ENCODE measurements around the gene ZNF219.

The ZNF219 gene

DNA sequence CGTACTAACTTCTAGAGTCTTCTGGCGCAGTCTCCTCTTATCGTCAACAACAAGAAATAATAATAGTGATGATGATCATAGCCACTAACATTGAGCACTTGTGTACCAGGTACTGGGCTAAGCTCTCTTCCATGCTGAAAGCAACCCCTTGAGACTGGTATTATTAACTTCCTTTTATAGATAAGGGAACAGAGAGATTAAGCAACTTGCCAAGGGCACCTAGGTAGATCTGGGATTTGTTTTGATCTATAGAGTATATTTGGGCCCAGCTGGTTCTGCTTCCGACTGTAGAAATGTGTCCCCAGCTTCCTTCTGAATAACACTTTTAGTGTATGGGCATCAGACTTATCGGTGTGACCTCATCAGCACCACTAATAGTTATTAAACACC is 1.1 kb upstream of the ZNF219 start:
- Histone ChIP-seq H3K4me3 (ENCODE audit: low read length) (peak overlapping the region; percentile 80), H3K9ac (ENCODE audit: low read length) (no peak overlapping the region), H3K27ac (ENCODE audit: low read depth, low read length) (peak overlapping the region; percentile 92), H3K4me1 (ENCODE audit: control insufficient read depth, insufficient read depth, low read length) (peaks cover 22% of the 10 kb centered on the region), H3K27me3 (ENCODE audit: control insufficient read depth, insufficient read depth, low read length) (no peaks in the 10 kb centered on the region), H3K36me3 (ENCODE audit: control insufficient read depth, insufficient read depth, low read length) (no peaks in the 10 kb centered on the region)

DNA sequence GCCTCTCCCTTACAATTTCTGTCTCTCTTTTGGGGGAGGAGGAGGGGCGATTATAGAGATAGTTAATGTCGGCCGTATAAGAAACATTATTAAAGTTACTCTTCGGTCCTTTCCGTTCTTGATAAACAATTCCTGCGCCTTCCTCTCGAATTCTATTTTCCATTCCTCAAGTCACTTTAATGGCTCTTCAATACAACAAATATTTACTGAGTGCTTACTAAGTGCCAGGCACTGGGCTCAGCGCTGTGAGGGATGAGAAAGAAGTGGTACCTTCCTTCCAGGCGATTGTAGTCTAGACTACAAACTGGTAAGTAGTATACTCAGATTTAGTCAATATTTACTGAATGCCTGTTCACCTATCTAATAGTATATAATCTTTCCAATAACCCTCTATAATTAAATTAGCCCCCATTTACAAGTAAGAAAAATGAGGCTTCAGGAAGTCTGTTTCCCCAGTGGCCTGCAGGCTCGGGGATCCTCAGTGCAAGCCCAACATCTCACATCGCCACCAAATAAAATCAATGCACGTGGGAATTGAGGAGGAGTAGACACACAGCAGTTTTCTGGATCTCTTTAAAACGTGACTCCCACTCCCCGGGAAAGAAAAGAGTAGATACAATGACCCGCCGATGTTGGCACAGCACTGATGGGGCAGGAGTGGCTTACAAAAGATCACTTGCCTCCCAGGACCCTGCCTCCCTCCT is 589 bp upstream of the ZNF219 start:
- Histone ChIP-seq H3K36me3 (ENCODE audit: control insufficient read depth, insufficient read depth, low read length) (no peaks in the 10 kb centered on the region), H3K4me3 (ENCODE audit: low read length) (peak overlapping the region; percentile 80), H3K9ac (ENCODE audit: low read length) (peak overlapping the region; percentile 78), H3K27ac (ENCODE audit: low read depth, low read length) (peak overlapping the region; percentile 92), H3K4me1 (ENCODE audit: control insufficient read depth, insufficient read depth, low read length) (peaks cover 19% of the 10 kb centered on the region), H3K27me3 (ENCODE audit: control insufficient read depth, insufficient read depth, low read length) (no peaks in the 10 kb centered on the region)

DNA sequence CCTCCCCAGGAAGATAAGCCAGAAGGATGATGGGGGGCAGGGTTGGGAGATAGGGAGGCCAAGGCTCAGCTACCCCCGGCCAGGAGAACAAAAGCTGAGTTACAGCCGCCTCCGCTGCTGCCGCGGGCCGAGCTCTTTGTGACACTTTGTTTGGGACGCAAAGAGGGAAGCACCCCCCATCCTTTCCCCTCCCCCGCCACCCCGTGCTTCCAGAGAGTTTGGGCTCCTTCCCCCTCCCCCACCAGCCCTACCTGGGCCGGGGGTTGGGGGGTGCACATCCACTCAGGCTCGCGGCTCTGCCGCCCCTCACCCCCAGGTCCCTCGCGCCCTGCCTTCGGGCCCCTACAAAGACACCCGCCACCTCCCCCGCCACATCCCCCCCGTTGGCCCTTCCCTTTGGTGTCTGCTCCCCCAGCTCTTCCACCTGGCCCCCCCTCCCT is 799 bp downstream of the ZNF219 start:
- Histone ChIP-seq H3K36me3 (ENCODE audit: control insufficient read depth, insufficient read depth, low read length) (no peaks in the 10 kb centered on the region), H3K27me3 (ENCODE audit: control insufficient read depth, insufficient read depth, low read length) (no peaks in the 10 kb centered on the region), H3K4me3 (ENCODE audit: low read length) (peak overlapping the region; percentile 53), H3K9ac (ENCODE audit: low read length) (peak overlapping the region; percentile 43), H3K27ac (ENCODE audit: low read depth, low read length) (peak overlapping the region; percentile 81), H3K4me1 (ENCODE audit: control insufficient read depth, insufficient read depth, low read length) (peaks cover 13% of the 10 kb centered on the region)

DNA sequence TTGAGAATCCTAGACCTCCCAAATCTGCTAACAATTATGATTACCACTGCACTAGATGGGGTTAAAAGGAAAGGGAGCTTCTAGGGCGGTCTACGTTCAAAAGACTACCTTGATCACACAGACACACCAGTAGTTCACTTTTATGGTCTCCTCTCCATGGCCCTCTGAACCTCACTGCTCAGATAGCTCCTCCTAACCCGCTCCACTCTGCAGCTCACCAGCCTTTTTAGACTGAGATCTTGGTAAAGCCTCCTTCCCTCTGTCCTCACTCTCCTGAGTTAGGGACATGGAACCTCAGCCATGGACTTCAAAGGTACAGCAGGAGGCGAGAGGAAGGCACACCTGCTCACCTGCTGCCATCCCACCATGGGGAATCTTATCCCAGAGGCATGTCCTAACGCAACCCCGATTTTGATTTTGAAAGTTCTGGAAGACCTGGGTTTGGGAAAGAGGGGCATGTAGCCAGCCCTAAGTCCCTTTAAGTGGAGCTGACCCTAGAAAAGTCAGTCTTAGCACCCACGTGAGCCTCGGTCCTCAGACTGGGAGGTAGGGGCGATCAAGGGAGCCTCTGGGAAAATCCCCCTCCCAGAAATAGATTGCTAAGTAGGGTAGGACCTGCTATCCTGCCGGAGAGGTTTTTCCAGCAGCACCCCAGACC is 1.3 kb downstream of the ZNF219 start:
- peak overlapping the region; percentile 53 for H3K4me3 ChIP-seq (ENCODE audit: low read length)

DNA sequence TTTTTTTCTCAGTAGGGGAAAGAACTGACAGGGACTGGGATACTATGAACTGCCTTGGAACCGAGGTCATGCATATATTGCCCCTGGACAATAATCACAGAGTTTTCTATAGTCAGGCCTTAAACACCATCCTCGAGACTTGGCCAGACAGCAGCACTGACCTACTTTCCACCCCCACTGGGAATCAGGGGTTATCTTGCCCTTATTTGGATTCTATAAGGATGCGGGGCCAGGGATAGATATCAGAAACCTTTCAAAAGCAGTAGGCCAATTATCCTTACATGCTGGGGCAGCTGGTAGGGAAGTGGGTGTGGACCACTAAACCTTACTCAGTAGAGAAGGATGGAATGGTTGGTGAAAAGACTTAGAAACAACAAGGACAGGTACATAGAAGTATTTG is 2.0 kb downstream of the ZNF219 start:
- peaks cover 14% of the 10 kb centered on the region for H3K4me1 ChIP-seq (ENCODE audit: control insufficient read depth, insufficient read depth, low read length)
- H3K36me3 ChIP-seq (ENCODE audit: control insufficient read depth, insufficient read depth, low read length): no peaks in the 10 kb centered on the region
- peak overlapping the region; percentile 81 for H3K27ac ChIP-seq (ENCODE audit: low read depth, low read length)
- no peak overlapping the region for H3K9ac ChIP-seq (ENCODE audit: low read length)
- H3K4me3 ChIP-seq (ENCODE audit: low read length): no peak overlapping the region
- no peaks in the 10 kb centered on the region for H3K27me3 ChIP-seq (ENCODE audit: control insufficient read depth, insufficient read depth, low read length)

More for the DNA sequence above, 1.3 kb downstream of the ZNF219 start:
- no peaks in the 10 kb centered on the region for H3K36me3 ChIP-seq (ENCODE audit: control insufficient read depth, insufficient read depth, low read length)
- H3K27me3 ChIP-seq (ENCODE audit: control insufficient read depth, insufficient read depth, low read length): no peaks in the 10 kb centered on the region
- peak overlapping the region; percentile 43 for H3K9ac ChIP-seq (ENCODE audit: low read length)
- peaks cover 14% of the 10 kb centered on the region for H3K4me1 ChIP-seq (ENCODE audit: control insufficient read depth, insufficient read depth, low read length)
- peak overlapping the region; percentile 81 for H3K27ac ChIP-seq (ENCODE audit: low read depth, low read length)

DNA sequence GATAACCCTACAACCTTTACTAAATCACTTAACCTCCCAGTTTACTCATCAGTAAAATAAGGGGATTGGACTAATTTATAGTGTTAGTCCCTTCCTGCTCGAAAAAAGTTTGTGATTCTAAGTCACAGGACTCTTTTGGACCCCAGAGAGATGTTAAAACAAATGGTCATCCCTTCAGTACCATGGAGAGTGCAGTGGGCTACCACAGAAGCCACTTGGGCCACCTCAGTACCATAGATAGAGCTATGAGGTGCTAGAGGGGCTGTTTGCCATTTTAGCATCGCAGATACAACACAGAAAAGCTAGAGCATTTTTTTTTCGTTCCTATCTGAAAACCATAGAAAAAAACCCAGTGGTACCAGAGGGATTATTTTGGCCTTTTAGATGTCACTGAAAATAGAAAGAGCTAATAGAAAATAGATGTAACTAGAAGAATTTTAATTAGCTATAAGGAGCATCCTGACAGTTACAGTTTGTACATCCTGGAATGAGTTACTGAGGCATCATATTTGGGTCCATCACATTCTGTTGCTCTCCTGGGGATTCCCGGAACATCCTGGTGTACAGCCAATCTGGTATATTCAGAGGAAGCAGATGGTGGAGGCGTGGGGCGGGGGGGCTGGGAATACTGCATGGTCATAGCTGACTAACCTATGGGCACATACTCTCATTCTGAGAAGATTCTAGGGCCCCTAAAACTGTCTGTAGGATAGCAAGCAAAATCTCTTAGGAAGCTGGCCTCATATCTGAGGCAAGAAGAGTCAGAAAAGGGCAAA is 2.8 kb downstream of the ZNF219 start:
- Histone ChIP-seq H3K36me3 (ENCODE audit: control insufficient read depth, insufficient read depth, low read length) (no peaks in the 10 kb centered on the region), H3K27me3 (ENCODE audit: control insufficient read depth, insufficient read depth, low read length) (no peaks in the 10 kb centered on the region), H3K4me3 (ENCODE audit: low read length) (no peak overlapping the region), H3K9ac (ENCODE audit: low read length) (no peak overlapping the region), H3K4me1 (ENCODE audit: control insufficient read depth, insufficient read depth, low read length) (peaks cover 14% of the 10 kb centered on the region), H3K27ac (ENCODE audit: low read depth, low read length) (peak overlapping the region; percentile 81)

DNA sequence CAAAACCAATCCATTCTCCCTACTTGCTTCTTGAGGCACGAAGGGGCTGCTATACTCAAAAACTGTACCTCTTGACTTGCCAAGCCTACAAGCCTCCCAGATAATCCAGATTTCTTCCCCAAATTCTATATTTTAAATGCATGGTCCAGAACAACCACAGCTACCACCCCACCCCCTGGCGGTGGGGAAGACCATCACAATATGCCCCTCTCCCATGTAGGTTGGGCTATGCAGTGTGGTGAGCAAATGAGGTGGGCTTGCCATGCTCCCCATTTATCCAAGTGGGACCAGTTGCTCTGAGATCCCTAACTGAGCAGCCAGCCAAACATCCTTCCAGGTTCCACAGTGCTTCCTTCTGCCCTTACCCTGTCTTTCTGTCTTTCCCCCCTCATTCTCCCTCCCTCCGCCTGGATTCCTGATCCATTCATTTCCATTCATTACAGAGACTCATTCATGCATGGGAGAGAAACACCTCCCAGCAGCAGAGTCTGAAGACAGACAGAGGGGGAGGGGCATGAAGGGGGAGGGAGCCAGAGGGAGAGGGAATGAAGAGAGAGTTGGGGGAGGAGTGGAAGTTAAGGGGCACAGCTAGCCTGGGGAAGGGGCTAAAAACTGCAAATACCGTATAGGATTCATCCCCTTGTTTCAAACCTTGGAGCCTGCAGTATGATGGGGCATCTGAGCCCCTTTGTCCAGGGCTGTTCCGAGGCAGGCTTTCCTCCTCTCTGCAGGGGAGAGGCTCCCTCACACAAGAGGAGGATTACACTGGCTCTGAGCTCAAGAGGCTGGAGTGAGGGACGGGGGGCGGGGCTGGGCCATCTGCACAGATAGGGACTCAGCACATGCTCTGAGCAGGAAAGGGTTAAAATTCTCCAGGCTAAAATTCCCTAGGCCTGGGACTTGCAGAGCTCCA is 4.4 kb downstream of the ZNF219 start:
- H3K4me3 ChIP-seq (ENCODE audit: low read length): no peak overlapping the region
- peaks cover under 1% of the 10 kb centered on the region for H3K36me3 ChIP-seq (ENCODE audit: control insufficient read depth, insufficient read depth, low read length)
- H3K9ac ChIP-seq (ENCODE audit: low read length): no peak overlapping the region
- H3K27ac ChIP-seq (ENCODE audit: low read depth, low read length): no peak overlapping the region
- no peaks in the 10 kb centered on the region for H3K27me3 ChIP-seq (ENCODE audit: control insufficient read depth, insufficient read depth, low read length)
- peaks cover 5% of the 10 kb centered on the region for H3K4me1 ChIP-seq (ENCODE audit: control insufficient read depth, insufficient read depth, low read length)

DNA sequence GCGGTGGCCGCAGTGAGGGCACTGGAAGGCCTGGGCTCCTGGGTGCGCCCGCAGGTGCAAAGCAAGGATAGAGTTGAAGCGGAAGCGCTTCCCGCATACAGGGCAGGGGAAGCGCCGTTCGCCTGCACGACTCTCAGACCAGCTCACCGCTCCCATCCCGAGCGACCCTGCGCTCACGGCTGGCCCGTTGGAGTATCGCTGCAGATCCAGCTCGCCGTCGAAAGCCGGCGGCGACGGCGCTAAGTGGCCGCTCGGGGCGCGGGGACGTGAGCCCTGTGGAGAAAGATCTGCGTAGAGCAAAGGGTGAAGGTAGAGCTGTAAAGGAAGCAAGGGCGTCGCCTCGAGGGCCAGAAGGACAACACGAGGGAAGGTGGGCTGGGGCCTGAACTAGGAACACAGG is 5.4 kb downstream of the ZNF219 start:
- no peak overlapping the region for H3K9ac ChIP-seq (ENCODE audit: low read length)
- H3K27me3 ChIP-seq (ENCODE audit: control insufficient read depth, insufficient read depth, low read length): no peaks in the 10 kb centered on the region
- no peak overlapping the region for H3K27ac ChIP-seq (ENCODE audit: low read depth, low read length)
- H3K36me3 ChIP-seq (ENCODE audit: control insufficient read depth, insufficient read depth, low read length): peaks cover 5% of the 10 kb centered on the region
- H3K4me1 ChIP-seq (ENCODE audit: control insufficient read depth, insufficient read depth, low read length): peaks cover 5% of the 10 kb centered on the region
- H3K4me3 ChIP-seq (ENCODE audit: low read length): no peak overlapping the region

DNA sequence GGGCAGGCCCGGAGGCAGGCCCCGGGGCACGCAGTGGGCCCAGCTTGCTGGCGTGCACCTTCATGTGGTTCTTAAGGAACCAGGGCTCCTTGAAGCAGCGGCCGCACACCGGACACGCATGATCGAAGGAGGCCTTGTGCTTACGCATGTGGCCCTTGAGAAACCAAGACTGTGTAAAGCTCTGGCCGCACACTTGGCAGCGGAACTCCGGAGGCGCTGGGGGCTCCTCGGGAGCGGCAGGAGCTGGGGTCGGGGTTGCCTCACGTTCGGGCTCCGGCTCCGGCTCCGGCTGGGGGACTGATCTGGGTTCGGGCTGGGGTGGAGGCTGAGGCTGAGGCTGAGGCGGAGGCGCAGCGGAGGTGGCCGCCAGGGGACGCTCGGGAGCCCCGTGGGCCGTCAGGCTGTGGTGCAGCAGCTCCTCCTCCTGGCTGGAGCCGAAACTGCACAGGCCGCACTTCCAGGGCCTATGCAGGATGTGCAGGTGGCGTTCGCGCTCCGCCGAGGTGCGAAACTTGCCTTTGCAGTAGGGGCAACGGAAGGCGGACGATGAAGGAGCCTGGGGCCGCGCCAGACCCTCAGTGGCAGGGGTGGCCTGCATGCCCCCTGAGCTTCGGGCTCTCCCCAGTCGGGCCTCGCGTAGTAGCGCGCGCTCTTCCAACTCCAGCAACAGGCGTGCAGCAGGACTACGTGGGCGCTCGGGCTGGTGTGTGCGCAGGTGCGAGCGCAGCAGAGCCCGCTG is 6.0 kb downstream of the ZNF219 start:
- Histone ChIP-seq H3K9ac (ENCODE audit: low read length) (no peak overlapping the region), H3K27me3 (ENCODE audit: control insufficient read depth, insufficient read depth, low read length) (no peaks in the 10 kb centered on the region), H3K4me1 (ENCODE audit: control insufficient read depth, insufficient read depth, low read length) (peaks cover 5% of the 10 kb centered on the region), H3K27ac (ENCODE audit: low read depth, low read length) (no peak overlapping the region), H3K4me3 (ENCODE audit: low read length) (no peak overlapping the region), H3K36me3 (ENCODE audit: control insufficient read depth, insufficient read depth, low read length) (peaks cover 5% of the 10 kb centered on the region)

DNA sequence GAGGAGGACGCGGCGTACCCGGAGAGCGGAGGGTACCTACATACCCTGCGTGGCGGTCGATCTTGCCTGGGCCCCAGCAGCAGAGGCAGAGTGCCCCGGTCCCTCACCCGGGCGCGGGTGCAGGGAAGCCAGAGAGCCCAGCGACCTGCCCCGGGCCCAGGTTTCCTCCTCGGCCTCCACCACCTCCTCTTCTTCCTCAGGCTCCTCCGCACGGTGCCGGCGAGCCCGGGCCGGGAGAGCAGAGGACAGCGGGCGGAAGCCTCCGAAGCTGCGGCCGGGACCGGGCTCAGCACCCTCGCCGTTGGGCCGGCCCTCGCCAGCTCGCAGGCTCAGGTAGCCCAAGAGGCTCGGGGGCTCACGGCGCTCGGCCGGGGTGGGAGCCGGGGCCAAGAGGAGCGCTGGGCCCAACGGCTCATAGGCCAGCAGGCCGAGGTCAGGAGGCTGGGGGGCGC is 6.6 kb downstream of the ZNF219 start:
- Histone ChIP-seq H3K27ac (ENCODE audit: low read depth, low read length) (no peak overlapping the region), H3K27me3 (ENCODE audit: control insufficient read depth, insufficient read depth, low read length) (no peaks in the 10 kb centered on the region), H3K9ac (ENCODE audit: low read length) (no peak overlapping the region)

DNA sequence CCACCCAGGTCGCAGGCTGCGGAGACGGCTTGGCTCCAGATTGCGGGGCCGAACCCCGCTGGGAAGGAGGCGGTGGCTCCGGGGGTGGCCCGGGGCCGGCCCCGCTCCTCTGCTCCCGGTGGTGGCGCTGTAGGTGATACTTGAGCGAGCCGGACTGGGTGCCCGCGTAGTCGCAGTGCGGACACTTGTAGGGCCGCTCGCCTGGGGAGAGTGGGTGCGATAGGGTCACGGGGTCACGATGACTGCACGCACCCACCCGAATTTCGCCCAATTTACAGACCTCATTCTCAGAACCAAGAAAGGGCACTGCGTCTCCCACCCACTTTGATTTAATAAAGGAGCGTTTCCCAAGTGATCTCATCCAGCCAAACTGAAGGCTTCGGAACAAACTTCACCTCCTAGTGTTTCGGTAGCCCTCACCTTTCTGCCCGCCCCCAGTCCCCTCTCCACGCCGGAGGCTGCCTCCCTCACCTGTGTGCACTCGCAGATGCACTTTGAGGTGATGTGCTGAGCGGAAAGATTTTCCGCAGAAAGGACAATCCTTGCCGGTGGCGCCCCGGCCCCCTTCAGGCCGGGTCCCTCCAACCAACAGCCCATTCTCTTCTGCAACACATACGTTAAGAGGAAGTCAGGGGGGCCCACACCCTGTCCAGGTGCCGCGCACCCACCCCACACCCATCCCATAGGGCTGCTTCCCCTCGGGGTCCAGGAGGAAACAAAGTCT is 7.4 kb downstream of the ZNF219 start:
- Histone ChIP-seq H3K36me3 (ENCODE audit: control insufficient read depth, insufficient read depth, low read length) (peaks cover 5% of the 10 kb centered on the region), H3K27me3 (ENCODE audit: control insufficient read depth, insufficient read depth, low read length) (no peaks in the 10 kb centered on the region), H3K4me3 (ENCODE audit: low read length) (no peak overlapping the region), H3K9ac (ENCODE audit: low read length) (no peak overlapping the region), H3K27ac (ENCODE audit: low read depth, low read length) (no peak overlapping the region), H3K4me1 (ENCODE audit: control insufficient read depth, insufficient read depth, low read length) (peaks cover 3% of the 10 kb centered on the region)

More for the DNA sequence above, 6.6 kb downstream of the ZNF219 start:
- H3K4me1 ChIP-seq (ENCODE audit: control insufficient read depth, insufficient read depth, low read length): peaks cover 5% of the 10 kb centered on the region
- peaks cover 5% of the 10 kb centered on the region for H3K36me3 ChIP-seq (ENCODE audit: control insufficient read depth, insufficient read depth, low read length)
- H3K4me3 ChIP-seq (ENCODE audit: low read length): no peak overlapping the region
